Prostate gland (tissue), 2 donors: Measurements from ENCODE around the gene DAGLA. TPM values are rescaled to one million over a fixed set of nuclear protein-coding genes. Genes with fewer than 3 reads are reported as not detected.

ENCODE experiments used
- DNase-seq: peaks from one replicate; pipeline ENCODE4 v3.0.0-alpha.2; 2019; ENCODE audit warnings: low spot score
- H3K27ac ChIP-seq, 2 donors: fragments of 200-600 bp; sonication (generic); 2 replicates each; pipeline ENCODE4 v1.5.1; 2017 to 2019
- H3K27me3 ChIP-seq: fragments of 200-600 bp; sonication (generic); replicated peaks from 2 replicates; pipeline ENCODE4 v1.5.1; 2019; ENCODE audit not compliant: insufficient read depth
- H3K36me3 ChIP-seq, 2 donors: fragments of 200-600 bp; sonication (generic); 1 replicate in 1 of 2; 2 replicates in 1 of 2; pipeline versions ENCODE4 v1.5.1 to v1.8.1; 2017 to 2019
- H3K4me1 ChIP-seq: fragments of 200-600 bp; sonication (generic); replicated peaks from 2 replicates; pipeline ENCODE4 v1.5.1; 2019
- H3K4me3 ChIP-seq, 2 donors: fragments of 200-600 bp; sonication (generic); 2 replicates each; pipeline ENCODE4 v1.5.1; 2017 to 2019
- H3K9me3 ChIP-seq: fragments of 200-600 bp; sonication (generic); 2 replicates; pipeline ENCODE4 v1.5.1; 2017
- POLR2A ChIP-seq: fragments of 450-650 bp; IDR thresholded peaks from one replicate; pipeline ENCODE4 v1.6.1; 2016; ENCODE audit warnings: antibody characterized with exemption, mild to moderate bottlenecking
- POLR2AphosphoS5 ChIP-seq: sonication (generic); formaldehyde crosslinking; IDR thresholded peaks from one replicate; pipeline ENCODE4 v1.6.1; 2017; ENCODE audit warnings: antibody characterized with exemption
- WGBS: methylation state at CpG from one replicate; pipeline ENCODE4 v1.1.5; 2018; 5-methylcytosine and 5-hydroxymethylcytosine counted together
- intact Hi-C: fragments of 100-400 bp; cut with DNase I; formaldehyde crosslinking; loops from one replicate; pipeline ENCODE4 v1.14.2; 2022
- total RNA-seq, 2 donors: library from RNA; depleted of rRNA; stranded (reverse); fragments of >200 nt; gene quantifications; one replicate each; pipeline ENCODE4 v1.1.0, GENCODE V29; 2016
- TF ChIP-seq, protein P1 (sequence below), 4 experiments: fragments of 200-600 bp in 2 of 4; fragments of 450-650 bp in 2 of 4; sonication (generic) in 2 of 4; IDR thresholded peaks; 1 replicate in 3 of 4; 2 replicates in 1 of 4; pipeline ENCODE4 v1.5.1; 2016 to 2019; ENCODE audit warnings: antibody characterized with exemption in 4 of 4, mild to moderate bottlenecking in 2 of 4, moderate library complexity in 2 of 4

The DAGLA gene
- total RNA-seq, 2 donors from 2014 or later, result 10.8 to 12.2 TPM

- Histone ChIP-seq H3K27me3 (no peaks in the 10 kb centered on the region), H3K4me3 (no peak overlapping the region), H3K27ac (no peak overlapping the region), H3K4me1 (no peaks in the 10 kb centered on the region), H3K9me3 (no peaks in the 10 kb centered on the region), H3K36me3 (no peaks in the 10 kb centered on the region)
- intact Hi-C loops, result no loop called here
- no peak for DNase-seq
- TF ChIP-seq, protein P1, sequence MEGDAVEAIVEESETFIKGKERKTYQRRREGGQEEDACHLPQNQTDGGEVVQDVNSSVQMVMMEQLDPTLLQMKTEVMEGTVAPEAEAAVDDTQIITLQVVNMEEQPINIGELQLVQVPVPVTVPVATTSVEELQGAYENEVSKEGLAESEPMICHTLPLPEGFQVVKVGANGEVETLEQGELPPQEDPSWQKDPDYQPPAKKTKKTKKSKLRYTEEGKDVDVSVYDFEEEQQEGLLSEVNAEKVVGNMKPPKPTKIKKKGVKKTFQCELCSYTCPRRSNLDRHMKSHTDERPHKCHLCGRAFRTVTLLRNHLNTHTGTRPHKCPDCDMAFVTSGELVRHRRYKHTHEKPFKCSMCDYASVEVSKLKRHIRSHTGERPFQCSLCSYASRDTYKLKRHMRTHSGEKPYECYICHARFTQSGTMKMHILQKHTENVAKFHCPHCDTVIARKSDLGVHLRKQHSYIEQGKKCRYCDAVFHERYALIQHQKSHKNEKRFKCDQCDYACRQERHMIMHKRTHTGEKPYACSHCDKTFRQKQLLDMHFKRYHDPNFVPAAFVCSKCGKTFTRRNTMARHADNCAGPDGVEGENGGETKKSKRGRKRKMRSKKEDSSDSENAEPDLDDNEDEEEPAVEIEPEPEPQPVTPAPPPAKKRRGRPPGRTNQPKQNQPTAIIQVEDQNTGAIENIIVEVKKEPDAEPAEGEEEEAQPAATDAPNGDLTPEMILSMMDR (IDR thresholded peaks at IDR 0.05), result no peak
- no peak for TF ChIP-seq POLR2AphosphoS5
- TF ChIP-seq POLR2A, result no peak
- WGBS, result 87% methylated on average over 18 of the region's 18 CpGs
Measured at GRCh38 chr11:61773809-61774208, 93.6 kb downstream of the DAGLA start.

DNA sequence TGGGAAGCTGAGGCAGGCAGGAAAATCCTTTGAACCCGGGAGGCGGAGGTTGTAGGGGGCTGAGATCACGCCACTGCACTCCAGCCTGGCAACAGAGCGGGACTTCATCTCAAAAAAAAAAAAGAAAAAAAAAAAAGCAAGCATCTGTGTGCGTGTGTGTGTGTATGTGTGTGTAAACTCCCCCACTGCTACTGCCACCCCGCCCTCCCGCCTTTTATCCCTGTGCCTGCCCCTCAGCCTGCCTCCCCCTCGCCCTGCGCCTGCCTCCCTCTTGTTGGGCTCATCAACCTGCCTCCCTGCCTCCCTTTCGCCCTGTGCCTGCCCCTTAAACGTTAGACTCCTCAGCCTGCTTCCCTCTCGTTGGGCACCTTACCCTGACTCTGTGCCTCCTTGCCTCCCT lies 94.2 kb downstream of the DAGLA start:
- Histone ChIP-seq H3K9me3 (no peaks in the 10 kb centered on the region), H3K27me3 (no peaks in the 10 kb centered on the region), H3K36me3 (no peaks in the 10 kb centered on the region), H3K27ac (no peak overlapping the region), H3K4me3 (no peak overlapping the region), H3K4me1 (no peaks in the 10 kb centered on the region)
- DNase-seq, result no peak
- intact Hi-C loops, result no loop called here
- TF ChIP-seq POLR2AphosphoS5 (no peak), POLR2A (no peak)
- TF ChIP-seq, protein P1 (IDR thresholded peaks at IDR 0.05), result no peak
- 81% methylated on average over 12 of the region's 12 CpGs for WGBS

GRCh38 chr11:61775106-61775505 lies 94.9 kb downstream of the DAGLA start:
- Histone ChIP-seq H3K9me3 (no peaks in the 10 kb centered on the region), H3K27ac (no peak overlapping the region), H3K4me3 (no peak overlapping the region), H3K4me1 (no peaks in the 10 kb centered on the region), H3K36me3 (no peaks in the 10 kb centered on the region), H3K27me3 (no peaks in the 10 kb centered on the region)
- no peak for TF ChIP-seq POLR2A
- no peak for TF ChIP-seq POLR2AphosphoS5
- TF ChIP-seq, protein P1 (IDR thresholded peaks at IDR 0.05), result no peak
- DNase-seq, result no peak
- intact Hi-C loops, result no loop called here
- 97% methylated on average over 6 of the region's 6 CpGs for WGBS

- Histone ChIP-seq H3K4me1 (no peaks in the 10 kb centered on the region), H3K27ac (no peak overlapping the region), H3K9me3 (no peaks in the 10 kb centered on the region), H3K4me3 (no peak overlapping the region), H3K27me3 (no peaks in the 10 kb centered on the region), H3K36me3 (no peaks in the 10 kb centered on the region)
- no peak for DNase-seq
- intact Hi-C loops, result no loop called here
- TF ChIP-seq POLR2AphosphoS5 (no peak), POLR2A (no peak)
- TF ChIP-seq, protein P1 (IDR thresholded peaks at IDR 0.05), result no peak
- WGBS, result 83% methylated on average over 19 of the region's 20 CpGs
Measured at GRCh38 chr11:61775606-61776554, 95.7 kb downstream of the DAGLA start.
